GM18861 (cell line): ENCODE data around the gene SEMA3B.
A peak's percentile ranks its signal among the peaks of the same experiment; 100 is the strongest.
"Not testable (repeated sequence)": the region's sequence is repeated elsewhere in the genome, so short reads cannot be mapped to it uniquely, and the experiment has no call there.

Experiments used
- ATAC-seq: cut with Tn5 transposase; IDR thresholded peaks from one replicate; pipeline ENCODE4 v1.9.1; 2021; ENCODE audit not compliant: unreplicated experiment

SEMA3B gene

GRCh38 chr3:50237754-50238548, 31.0 kb upstream of the SEMA3B start:
- peak; percentile 34 for ATAC-seq

- no peak for ATAC-seq
These were observed 30.4 kb upstream of the SEMA3B start for GRCh38 chr3:50238549-50239026.

GRCh38 chr3:50239649-50240048, 29.3 kb upstream of the SEMA3B start:
- ATAC-seq, result no peak

- no peak for ATAC-seq
These were observed 27.8 kb upstream of the SEMA3B start for GRCh38 chr3:50241163-50241562.

- ATAC-seq, result no peak
These were observed 27.1 kb upstream of the SEMA3B start for GRCh38 chr3:50241713-50242380.

GRCh38 chr3:50242381-50242770, 26.6 kb upstream of the SEMA3B start:
- no peak for ATAC-seq

- no peak for ATAC-seq
These were observed 25.9 kb upstream of the SEMA3B start for GRCh38 chr3:50242851-50243542.

- ATAC-seq, result no peak
These were observed 25.4 kb upstream of the SEMA3B start for GRCh38 chr3:50243543-50243895.

GRCh38 chr3:50244813-50245212, 24.1 kb upstream of the SEMA3B start:
- ATAC-seq, result not testable (repeated sequence)

- no peak for ATAC-seq
These were observed 23.6 kb upstream of the SEMA3B start for GRCh38 chr3:50245251-50245745.

- peak; percentile 44 for ATAC-seq
These were observed 23.0 kb upstream of the SEMA3B start for GRCh38 chr3:50245831-50246516.

- peak; percentile 39 for ATAC-seq
These were observed 22.4 kb upstream of the SEMA3B start for GRCh38 chr3:50246517-50246954.

GRCh38 chr3:50248387-50248786, 20.6 kb upstream of the SEMA3B start:
- no peak for ATAC-seq

- no peak for ATAC-seq
These were observed 19.5 kb upstream of the SEMA3B start for GRCh38 chr3:50249457-50249856.

GRCh38 chr3:50250514-50250913, 18.4 kb upstream of the SEMA3B start:
- no peak for ATAC-seq

- ATAC-seq, result no peak
These were observed 17.7 kb upstream of the SEMA3B start for GRCh38 chr3:50251220-50251619.

- ATAC-seq, result no peak
These were observed 14.2 kb upstream of the SEMA3B start for GRCh38 chr3:50254577-50255250.

GRCh38 chr3:50255251-50255615, 13.7 kb upstream of the SEMA3B start:
- ATAC-seq, result no peak

- ATAC-seq, result no peak
These were observed 11.7 kb upstream of the SEMA3B start for GRCh38 chr3:50256978-50257890.
